ENCODE data around the gene IFT57. TPM values are rescaled to one million over a fixed set of nuclear protein-coding genes. Genes with fewer than 3 reads are reported as not detected.
"Not testable (repeated sequence)": the region's sequence is repeated elsewhere in the genome, so short reads cannot be mapped to it uniquely, and the experiment has no call there.

IFT57 gene
- polyA plus RNA-seq (ENCODE audit: insufficient read length in 4 of 4), result 100 to 1,000 TPM in 1 of 4 donors, 10 to 100 TPM in 3; 71.9 to 108 (median 91.3) TPM

- peak; percentile 95 to 98 (median 98) for DNase-seq (ENCODE audit: low read depth in 4 of 4, low spot score in 3 of 4)
Measured at GRCh38 chr3:108221911-108222852, at the start of gene IFT57. Gene IFT57 (minus strand): TSS chr3:108222424. CDS start chr3:108222322, 102 bp downstream.

- DNase-seq (ENCODE audit: low read depth in 4 of 4, low spot score in 3 of 4), result no peak
Measured at GRCh38 chr3:108271626-108272025, 49.4 kb upstream of the IFT57 start.

- DNase-seq (ENCODE audit: low read depth in 4 of 4, low spot score in 3 of 4), result not testable (repeated sequence)
Measured at GRCh38 chr3:108268235-108268634, 46.0 kb upstream of the IFT57 start.

- not testable (repeated sequence) for DNase-seq (ENCODE audit: low read depth in 4 of 4, low spot score in 3 of 4)
Measured at GRCh38 chr3:108264534-108265298, 42.5 kb upstream of the IFT57 start.

GRCh38 chr3:108255131-108255530, 32.9 kb upstream of the IFT57 start:
- no peak for DNase-seq (ENCODE audit: low read depth in 4 of 4, low spot score in 3 of 4)

GRCh38 chr3:108251844-108252243, 29.6 kb upstream of the IFT57 start:
- DNase-seq (ENCODE audit: low read depth in 4 of 4, low spot score in 3 of 4), result no peak

- DNase-seq (ENCODE audit: low read depth in 4 of 4, low spot score in 3 of 4), result no peak
Measured at GRCh38 chr3:108251265-108251664, 29.0 kb upstream of the IFT57 start.

GRCh38 chr3:108250626-108251025, 28.4 kb upstream of the IFT57 start:
- DNase-seq (ENCODE audit: low read depth in 4 of 4, low spot score in 3 of 4), result no peak

- DNase-seq (ENCODE audit: low read depth in 4 of 4, low spot score in 3 of 4), result no peak
Measured at GRCh38 chr3:108243243-108243642, 21.0 kb upstream of the IFT57 start.

GRCh38 chr3:108242776-108243175, 20.6 kb upstream of the IFT57 start:
- DNase-seq (ENCODE audit: low read depth in 4 of 4, low spot score in 3 of 4), result no peak

- no peak for DNase-seq (ENCODE audit: low read depth in 4 of 4, low spot score in 3 of 4)
Measured at GRCh38 chr3:108241721-108242120, 19.5 kb upstream of the IFT57 start.

GRCh38 chr3:108241146-108241545, 18.9 kb upstream of the IFT57 start:
- no peak for DNase-seq (ENCODE audit: low read depth in 4 of 4, low spot score in 3 of 4)

GRCh38 chr3:108239082-108239481, 16.9 kb upstream of the IFT57 start:
- no peak for DNase-seq (ENCODE audit: low read depth in 4 of 4, low spot score in 3 of 4)

GRCh38 chr3:108235290-108235689, 13.1 kb upstream of the IFT57 start:
- DNase-seq (ENCODE audit: low read depth in 4 of 4, low spot score in 3 of 4), result no peak

- no peak for DNase-seq (ENCODE audit: low read depth in 4 of 4, low spot score in 3 of 4)
Measured at GRCh38 chr3:108234387-108234957, 12.2 kb upstream of the IFT57 start.

- no peak for DNase-seq (ENCODE audit: low read depth in 4 of 4, low spot score in 3 of 4)
Measured at GRCh38 chr3:108228286-108228685, 6.1 kb upstream of the IFT57 start.

GRCh38 chr3:108227131-108227530, 4.9 kb upstream of the IFT57 start:
- no peak for DNase-seq (ENCODE audit: low read depth in 4 of 4, low spot score in 3 of 4)

- DNase-seq (ENCODE audit: low read depth in 4 of 4, low spot score in 3 of 4), result no peak
Measured at GRCh38 chr3:108225221-108225620, 3.0 kb upstream of the IFT57 start.

- no peak for DNase-seq (ENCODE audit: low read depth in 4 of 4, low spot score in 3 of 4)
Measured at GRCh38 chr3:108223928-108224327, 1.7 kb upstream of the IFT57 start.

- no peak for DNase-seq (ENCODE audit: low read depth in 4 of 4, low spot score in 3 of 4)
Measured at GRCh38 chr3:108222853-108223565, 785 bp upstream of the IFT57 start.

Measured in left renal pelvis (tissue), 4 donors.